HepG2 (cell line): Measurements from ENCODE around the gene SLC25A28. TPM values are rescaled to one million over a fixed set of nuclear protein-coding genes. Genes with fewer than 3 reads are reported as not detected.

Experiments used
- BRF2 ChIP-seq: sonication (generic); formaldehyde crosslinking; IDR thresholded peaks from 2 replicates; pipeline ENCODE4 v1.8.1; 2022; ENCODE audit warnings: mild to moderate bottlenecking, missing genetic modification reagents
- DR1 ChIP-seq: sonication (generic); formaldehyde crosslinking; IDR thresholded peaks from 2 replicates; pipeline ENCODE4 v1.8.0; 2021; ENCODE audit warnings: mild to moderate bottlenecking, missing genetic modification reagents, inconsistent platforms
- EHMT2 ChIP-seq: fragments of 200-600 bp; sonication (generic); IDR thresholded peaks from 2 replicates; pipeline ENCODE4 v1.7.0; 2017; ENCODE audit warnings: antibody characterized with exemption, low read depth, low read length, borderline replicate concordance
- HNRNPLL ChIP-seq: fragments of 200-400 bp; formaldehyde crosslinking; IDR thresholded peaks from 2 replicates; pipeline ENCODE4 v1.6.1; 2017; ENCODE audit warnings: mild to moderate bottlenecking, low read depth, low read length; ENCODE audit not compliant: poor library complexity, severe bottlenecking
- MTERF4 ChIP-seq: sonication (generic); formaldehyde crosslinking; IDR thresholded peaks from 2 replicates; pipeline ENCODE4 v1.8.0; 2023; ENCODE audit warnings: mild to moderate bottlenecking, missing genetic modification reagents
- NR2C2 ChIP-seq: sonication (generic); formaldehyde crosslinking; IDR thresholded peaks from 2 replicates; pipeline ENCODE4 v1.4.0; 2020; ENCODE audit warnings: missing genetic modification reagents, mild to moderate bottlenecking, moderate library complexity, borderline replicate concordance
- POLR2G ChIP-seq: fragments of 200-400 bp; formaldehyde crosslinking; IDR thresholded peaks from 2 replicates; pipeline ENCODE4 v1.6.1; 2018; ENCODE audit warnings: mild to moderate bottlenecking, low read depth, low read length, moderate library complexity
- RFX1 ChIP-seq: fragments of 450-650 bp; IDR thresholded peaks from 2 replicates; pipeline ENCODE4 v1.6.1; 2017
- SKI ChIP-seq: fragments of 450-650 bp; IDR thresholded peaks from one replicate; pipeline ENCODE4 v1.6.1; 2018; ENCODE audit warnings: mild to moderate bottlenecking; ENCODE audit not compliant: partially characterized antibody
- TCF7 ChIP-seq: sonication (generic); IDR thresholded peaks from 2 replicates; pipeline ENCODE4 v1.6.1; 2016; ENCODE audit warnings: antibody characterized with exemption, low read depth
- ZC3H4 ChIP-seq: sonication (generic); formaldehyde crosslinking; IDR thresholded peaks from 2 replicates; pipeline ENCODE4 v1.4.0; 2020; ENCODE audit warnings: missing genetic modification reagents, borderline replicate concordance
- ZFY ChIP-seq: sonication (generic); formaldehyde crosslinking; IDR thresholded peaks from 2 replicates; pipeline ENCODE4 v1.4.0; 2020; ENCODE audit warnings: missing genetic modification reagents
- ZKSCAN5 ChIP-seq: sonication (generic); formaldehyde crosslinking; IDR thresholded peaks from 2 replicates; pipeline ENCODE4 v1.5.1; 2020; ENCODE audit warnings: mild to moderate bottlenecking, missing genetic modification reagents
- ZNF136 ChIP-seq: sonication (generic); formaldehyde crosslinking; IDR thresholded peaks from 2 replicates; pipeline ENCODE4 v1.8.1; 2022; ENCODE audit warnings: low read depth, mild to moderate bottlenecking, moderate library complexity, missing genetic modification reagents
- ZNF232 ChIP-seq: sonication (generic); formaldehyde crosslinking; IDR thresholded peaks from 2 replicates; pipeline ENCODE4 v1.4.0; 2020; ENCODE audit warnings: missing genetic modification reagents, borderline replicate concordance
- ZNF407 ChIP-seq: sonication (generic); formaldehyde crosslinking; IDR thresholded peaks from one replicate; pipeline ENCODE4 v1.5.1; 2020; ENCODE audit warnings: mild to moderate bottlenecking, missing genetic modification reagents; ENCODE audit errors: not compliant biosample characterization
- ZNF547 ChIP-seq: sonication (generic); formaldehyde crosslinking; IDR thresholded peaks from 2 replicates; pipeline ENCODE4 v1.5.1; 2020; ENCODE audit warnings: mild to moderate bottlenecking, missing genetic modification reagents
- ZNF747 ChIP-seq: sonication (generic); formaldehyde crosslinking; IDR thresholded peaks from 2 replicates; pipeline ENCODE4 v1.8.1; 2023; ENCODE audit warnings: missing genetic modification reagents, mild to moderate bottlenecking, borderline replicate concordance
- ZSCAN25 ChIP-seq: sonication (generic); formaldehyde crosslinking; IDR thresholded peaks from 2 replicates; pipeline ENCODE4 v1.8.0; 2022; ENCODE audit warnings: mild to moderate bottlenecking, missing genetic modification reagents
- polyA plus RNA-seq, 8 experiments: library from polyadenylated mRNA; depleted of rRNA in 3 of 8; stranded (reverse) in 7 of 8; unstranded in 1 of 8; fragments of >200 nt; fragmentation: Illumina TruSeq in 4 of 8; extraction: Trizol in 4 of 8; gene quantifications; 2 replicates each; pipeline versions ENCODE4 v1.2.1 to v1.2.3, GENCODE V29; 2011 to 2016; ENCODE audit warnings: low read depth in 4 of 8, missing spikeins in 1 of 8, mixed read lengths in 1 of 8; ENCODE audit not compliant: insufficient read depth in 1 of 8
- total RNA-seq, 5 experiments: library from RNA; depleted of rRNA; stranded (reverse); fragments of >200 nt; fragmentation: Illumina TruSeq; extraction: Trizol; gene quantifications; 2 replicates each; pipeline ENCODE4 v1.2.3, GENCODE V29; 2016; ENCODE audit warnings: low read depth in 1 of 5

The SLC25A28 gene
- total and polyA plus RNA-seq, 2 of the 13 experiments (the other 11 are each of a cell fraction or from before 2014, with no cell fraction given), result 15.2 to 41.0 TPM

DNA sequence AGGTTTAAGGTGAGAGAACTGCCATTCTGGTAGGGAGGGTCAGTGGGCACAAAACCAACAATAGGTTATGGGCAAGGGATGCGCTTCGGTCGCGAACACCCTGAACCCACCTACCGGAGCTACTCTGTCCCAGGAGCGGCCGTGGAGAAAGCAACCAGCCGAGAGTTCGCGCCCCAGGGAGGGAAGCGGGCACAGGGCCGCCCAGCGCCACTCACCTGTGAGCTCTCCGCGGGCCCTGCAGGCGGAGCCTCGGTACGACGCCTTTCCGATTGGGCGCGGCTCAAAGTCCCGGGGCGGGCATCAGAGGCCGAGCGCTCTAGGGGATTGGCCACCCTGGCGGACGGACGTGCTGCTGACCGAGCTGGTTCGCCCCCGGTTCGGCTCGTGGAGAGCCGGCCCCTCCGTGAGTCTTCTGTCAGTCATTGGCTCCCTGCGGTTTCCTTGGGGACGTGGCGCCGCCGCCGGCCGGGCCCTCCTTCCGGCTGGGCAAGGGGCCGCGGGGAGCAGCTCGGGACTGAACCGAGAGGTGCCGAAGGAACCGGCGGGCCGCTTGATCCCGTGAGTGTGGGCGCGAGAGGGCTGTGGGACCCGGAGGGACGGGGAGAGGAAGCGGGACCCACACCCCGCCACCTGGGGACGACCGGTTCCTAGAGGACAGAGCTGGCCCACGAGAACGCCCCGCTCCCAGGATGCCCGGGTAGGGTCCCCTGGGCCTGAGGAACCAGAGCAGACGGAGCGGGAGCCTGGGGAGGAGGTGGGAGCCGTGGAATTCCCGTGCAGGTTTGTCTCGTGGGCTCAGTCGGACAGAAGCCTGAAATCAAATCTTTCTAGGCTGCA lies 39.0 kb upstream of the SLC25A28 start, which contains the start of gene ENTPD7 (continued):
- TF ChIP-seq MTERF4 (CRISPR knock-in tag) (no peak), RFX1 (peak; percentile 86), TCF7 (no peak), ZSCAN25 (CRISPR knock-in tag) (no peak), ZNF547 (CRISPR knock-in tag) (no peak), EHMT2 (no peak), POLR2G (peak; percentile 95), ZNF407 (peak; percentile 46), BRF2 (peak; percentile 74; the same call in 1 of the 2 replicates), NR2C2 (CRISPR knock-in tag) (peak; percentile 18; the same call in 1 of the 2 replicates), ZNF747 (CRISPR knock-in tag) (peak; percentile 54; the same call in 1 of the 2 replicates), HNRNPLL (peak; percentile 68), ZKSCAN5 (CRISPR knock-in tag) (no peak), ZNF136 (CRISPR knock-in tag) (0 out of 2 replicates have a peak, but pooled peaks have one; percentile 58), ZC3H4 (CRISPR knock-in tag) (no peak), ZNF232 (CRISPR knock-in tag) (no peak), ZFY (CRISPR knock-in tag) (peak; percentile 85), SKI (no peak), DR1 (CRISPR knock-in tag) (peak; percentile 72; the same call in 1 of the 2 replicates)
